ENCODE data around the gene RSAD1.

The RSAD1 gene

DNA sequence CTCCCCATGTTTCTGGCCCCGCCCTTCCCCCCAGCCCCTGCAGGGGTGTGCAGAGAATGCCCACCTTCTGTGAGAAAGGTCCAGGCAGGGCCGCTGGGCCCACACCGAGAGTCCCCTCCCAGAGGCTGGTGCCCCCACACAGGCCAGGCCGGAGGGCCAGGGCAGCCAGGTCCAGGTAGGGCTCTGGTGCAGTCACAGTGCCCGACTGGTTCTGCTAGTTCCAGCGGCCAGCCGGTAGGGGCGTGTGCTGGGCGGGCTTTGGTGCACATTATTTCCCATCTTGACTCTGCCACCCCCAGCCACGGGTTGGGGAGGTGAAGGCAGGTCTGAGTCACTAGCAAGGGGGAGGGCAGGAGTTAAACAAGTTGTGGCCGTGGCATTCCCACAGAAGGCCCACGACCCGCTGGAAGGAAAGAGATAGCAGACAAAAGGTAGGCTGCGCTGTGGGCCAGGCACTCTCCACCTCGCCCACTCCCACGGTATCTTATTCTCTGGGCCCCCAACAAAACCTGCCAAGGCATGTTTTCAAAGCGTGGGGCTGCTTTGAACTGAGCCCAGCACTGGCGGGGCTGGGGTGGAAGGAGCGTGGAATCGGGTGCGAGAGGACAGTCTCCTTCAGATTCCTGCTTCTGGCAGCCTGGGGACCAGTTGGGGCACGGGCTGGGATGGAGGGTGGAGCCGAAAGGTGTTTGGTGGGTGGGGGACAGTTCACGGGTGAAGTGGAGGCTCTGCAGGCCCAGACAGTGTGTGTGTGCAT lies 55.7 kb downstream of the RSAD1 start (continued):
- no peak for TF ChIP-seq ZNF426 (tag by site-specific recombination; IDR thresholded peaks at IDR 0.05)
- peak; percentile 11; the same call in 1 of the 2 replicates for TF ChIP-seq ZFP69B (tag by site-specific recombination; IDR thresholded peaks at IDR 0.05)
- TF ChIP-seq, protein P1, sequence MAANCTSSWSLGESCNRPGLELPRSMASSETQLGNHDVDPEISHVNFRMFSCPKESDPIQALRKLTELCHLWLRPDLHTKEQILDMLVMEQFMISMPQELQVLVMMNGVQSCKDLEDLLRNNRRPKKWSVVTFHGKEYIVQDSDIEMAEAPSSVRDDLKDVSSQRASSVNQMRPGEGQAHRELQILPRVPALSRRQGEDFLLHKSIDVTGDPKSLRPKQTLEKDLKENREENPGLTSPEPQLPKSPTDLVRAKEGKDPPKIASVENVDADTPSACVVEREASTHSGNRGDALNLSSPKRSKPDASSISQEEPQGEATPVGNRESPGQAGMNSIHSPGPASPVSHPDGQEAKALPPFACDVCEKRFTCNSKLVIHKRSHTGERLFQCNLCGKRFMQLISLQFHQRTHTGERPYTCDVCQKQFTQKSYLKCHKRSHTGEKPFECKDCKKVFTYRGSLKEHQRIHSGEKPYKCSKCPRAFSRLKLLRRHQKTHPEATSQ (tag by site-specific recombination; IDR thresholded peaks at IDR 0.05) = no peak
- TF ChIP-seq ZNF501 (tag by site-specific recombination; IDR thresholded peaks at IDR 0.05) = no peak
- TF ChIP-seq, protein P2, sequence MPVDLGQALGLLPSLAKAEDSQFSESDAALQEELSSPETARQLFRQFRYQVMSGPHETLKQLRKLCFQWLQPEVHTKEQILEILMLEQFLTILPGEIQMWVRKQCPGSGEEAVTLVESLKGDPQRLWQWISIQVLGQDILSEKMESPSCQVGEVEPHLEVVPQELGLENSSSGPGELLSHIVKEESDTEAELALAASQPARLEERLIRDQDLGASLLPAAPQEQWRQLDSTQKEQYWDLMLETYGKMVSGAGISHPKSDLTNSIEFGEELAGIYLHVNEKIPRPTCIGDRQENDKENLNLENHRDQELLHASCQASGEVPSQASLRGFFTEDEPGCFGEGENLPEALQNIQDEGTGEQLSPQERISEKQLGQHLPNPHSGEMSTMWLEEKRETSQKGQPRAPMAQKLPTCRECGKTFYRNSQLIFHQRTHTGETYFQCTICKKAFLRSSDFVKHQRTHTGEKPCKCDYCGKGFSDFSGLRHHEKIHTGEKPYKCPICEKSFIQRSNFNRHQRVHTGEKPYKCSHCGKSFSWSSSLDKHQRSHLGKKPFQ (tag by site-specific recombination; IDR thresholded peaks at IDR 0.05) = no peak
- no peak for TF ChIP-seq ZNF16 (tag by site-specific recombination; IDR thresholded peaks at IDR 0.05; ENCODE audit: low read depth)
- TF ChIP-seq KLF8 (tag by site-specific recombination; IDR thresholded peaks at IDR 0.05) = no peak
- TF ChIP-seq GLIS2 (tag by site-specific recombination; IDR thresholded peaks at IDR 0.05) = peak; percentile 52; the same call in 1 of the 2 replicates
- no peak for TF ChIP-seq ZSCAN30 (tag by site-specific recombination; IDR thresholded peaks at IDR 0.05)
- TF ChIP-seq EGR2 (tag by site-specific recombination; IDR thresholded peaks at IDR 0.05; ENCODE audit: low read depth) = peak; percentile 92
- TF ChIP-seq, protein P3, sequence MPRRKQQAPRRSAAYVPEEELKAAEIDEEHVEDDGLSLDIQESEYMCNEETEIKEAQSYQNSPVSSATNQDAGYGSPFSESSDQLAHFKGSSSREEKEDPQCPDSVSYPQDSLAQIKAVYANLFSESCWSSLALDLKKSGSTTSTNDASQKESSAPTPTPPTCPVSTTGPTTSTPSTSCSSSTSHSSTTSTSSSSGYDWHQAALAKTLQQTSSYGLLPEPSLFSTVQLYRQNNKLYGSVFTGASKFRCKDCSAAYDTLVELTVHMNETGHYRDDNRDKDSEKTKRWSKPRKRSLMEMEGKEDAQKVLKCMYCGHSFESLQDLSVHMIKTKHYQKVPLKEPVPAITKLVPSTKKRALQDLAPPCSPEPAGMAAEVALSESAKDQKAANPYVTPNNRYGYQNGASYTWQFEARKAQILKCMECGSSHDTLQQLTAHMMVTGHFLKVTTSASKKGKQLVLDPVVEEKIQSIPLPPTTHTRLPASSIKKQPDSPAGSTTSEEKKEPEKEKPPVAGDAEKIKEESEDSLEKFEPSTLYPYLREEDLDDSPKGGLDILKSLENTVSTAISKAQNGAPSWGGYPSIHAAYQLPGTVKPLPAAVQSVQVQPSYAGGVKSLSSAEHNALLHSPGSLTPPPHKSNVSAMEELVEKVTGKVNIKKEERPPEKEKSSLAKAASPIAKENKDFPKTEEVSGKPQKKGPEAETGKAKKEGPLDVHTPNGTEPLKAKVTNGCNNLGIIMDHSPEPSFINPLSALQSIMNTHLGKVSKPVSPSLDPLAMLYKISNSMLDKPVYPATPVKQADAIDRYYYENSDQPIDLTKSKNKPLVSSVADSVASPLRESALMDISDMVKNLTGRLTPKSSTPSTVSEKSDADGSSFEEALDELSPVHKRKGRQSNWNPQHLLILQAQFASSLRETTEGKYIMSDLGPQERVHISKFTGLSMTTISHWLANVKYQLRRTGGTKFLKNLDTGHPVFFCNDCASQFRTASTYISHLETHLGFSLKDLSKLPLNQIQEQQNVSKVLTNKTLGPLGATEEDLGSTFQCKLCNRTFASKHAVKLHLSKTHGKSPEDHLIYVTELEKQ (tag by site-specific recombination; IDR thresholded peaks at IDR 0.05; ENCODE audit: borderline replicate concordance) = no peak
- TF ChIP-seq ZNF266 (tag by site-specific recombination; IDR thresholded peaks at IDR 0.05; ENCODE audit: low read depth) = no peak
- no peak for TF ChIP-seq ZNF571 (tag by site-specific recombination; IDR thresholded peaks at IDR 0.05)
- TF ChIP-seq KLF9 (tag by site-specific recombination; IDR thresholded peaks at IDR 0.05; ENCODE audit: low read depth) = no peak
- no peak for TF ChIP-seq IKZF3 (tag by site-specific recombination; IDR thresholded peaks at IDR 0.05)
- TF ChIP-seq MEIS1 (CRISPR knock-in tag; IDR thresholded peaks at IDR 0.05; ENCODE audit: borderline replicate concordance) = no peak
- no peak for TF ChIP-seq ZNF843 (tag by site-specific recombination; IDR thresholded peaks at IDR 0.05)
- TF ChIP-seq, protein P4, sequence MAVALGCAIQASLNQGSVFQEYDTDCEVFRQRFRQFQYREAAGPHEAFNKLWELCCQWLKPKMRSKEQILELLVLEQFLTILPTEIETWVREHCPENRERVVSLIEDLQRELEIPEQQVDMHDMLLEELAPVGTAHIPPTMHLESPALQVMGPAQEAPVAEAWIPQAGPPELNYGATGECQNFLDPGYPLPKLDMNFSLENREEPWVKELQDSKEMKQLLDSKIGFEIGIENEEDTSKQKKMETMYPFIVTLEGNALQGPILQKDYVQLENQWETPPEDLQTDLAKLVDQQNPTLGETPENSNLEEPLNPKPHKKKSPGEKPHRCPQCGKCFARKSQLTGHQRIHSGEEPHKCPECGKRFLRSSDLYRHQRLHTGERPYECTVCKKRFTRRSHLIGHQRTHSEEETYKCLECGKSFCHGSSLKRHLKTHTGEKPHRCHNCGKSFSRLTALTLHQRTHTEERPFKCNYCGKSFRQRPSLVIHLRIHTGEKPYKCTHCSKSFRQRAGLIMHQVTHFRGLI (tag by site-specific recombination; IDR thresholded peaks at IDR 0.05) = peak; percentile 22; the same call in 1 of the 2 replicates
- TF ChIP-seq ZNF155 (tag by site-specific recombination; IDR thresholded peaks at IDR 0.05) = no peak
- TF ChIP-seq TCF7L2 (IDR thresholded peaks at IDR 0.05; ENCODE audit: borderline replicate concordance, low read depth, low read length) = no peak
